NCI-H146 treated with DMSO at 0.1 percent for 48 hours (cell line): ENCODE data around the gene TAF11L13.
"Not testable (repeated sequence)": the region's sequence is repeated elsewhere in the genome, so short reads cannot be mapped to it uniquely, and the experiment has no call there.

ENCODE experiments used
- DNase-seq: peaks from one replicate; lab custom pipeline; 2025; ENCODE audit not compliant: unreplicated experiment; lab: John Stamatoyannopoulos, UW

Gene TAF11L13

DNA sequence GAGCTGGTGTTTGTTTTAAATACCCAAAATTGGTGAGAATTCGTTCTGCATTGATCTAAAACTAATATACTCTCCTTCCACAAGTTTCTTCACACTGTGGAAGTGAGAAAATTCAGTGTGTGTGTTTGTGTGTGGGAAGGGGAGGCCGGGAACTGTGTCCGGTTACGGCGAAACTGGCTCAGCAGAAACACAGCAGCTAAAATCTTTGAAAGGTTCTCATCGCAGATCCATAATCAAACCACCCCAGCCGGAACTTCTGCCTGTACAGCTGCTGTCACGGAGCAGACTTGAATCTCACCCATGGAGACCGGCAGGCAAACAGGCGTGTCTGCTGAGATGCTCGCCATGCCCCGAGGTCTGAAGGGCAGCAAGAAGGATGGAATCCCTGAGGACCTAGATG lies at the start of gene TAF11L13:
Gene TAF11L13, plus strand, starts transcription at position 301 of the 400 bp plus-strand sequence.
- DNase-seq: not testable (repeated sequence)

DNA sequence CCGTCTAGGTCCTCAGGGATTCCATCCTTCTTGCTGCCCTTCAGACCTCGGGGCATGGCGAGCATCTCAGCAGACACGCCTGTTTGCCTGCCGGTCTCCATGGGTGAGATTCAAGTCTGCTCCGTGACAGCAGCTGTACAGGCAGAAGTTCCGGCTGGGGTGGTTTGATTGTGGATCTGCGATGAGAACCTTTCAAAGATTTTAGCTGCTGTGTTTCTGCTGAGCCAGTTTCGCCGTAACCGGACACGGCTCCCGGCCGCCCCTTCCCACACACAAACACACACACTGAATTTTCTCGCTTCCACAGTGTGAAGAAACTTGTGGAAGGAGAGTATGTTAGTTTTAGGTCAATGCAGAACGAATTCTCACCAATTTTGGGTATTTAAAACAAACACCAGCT lies 46.2 kb upstream of the TAF11L13 start, which contains the start of gene TAF11L7:
Gene TAF11L7, minus strand, starts transcription at position 101 of the 400 bp plus-strand sequence.
- not testable (repeated sequence) for DNase-seq

DNA sequence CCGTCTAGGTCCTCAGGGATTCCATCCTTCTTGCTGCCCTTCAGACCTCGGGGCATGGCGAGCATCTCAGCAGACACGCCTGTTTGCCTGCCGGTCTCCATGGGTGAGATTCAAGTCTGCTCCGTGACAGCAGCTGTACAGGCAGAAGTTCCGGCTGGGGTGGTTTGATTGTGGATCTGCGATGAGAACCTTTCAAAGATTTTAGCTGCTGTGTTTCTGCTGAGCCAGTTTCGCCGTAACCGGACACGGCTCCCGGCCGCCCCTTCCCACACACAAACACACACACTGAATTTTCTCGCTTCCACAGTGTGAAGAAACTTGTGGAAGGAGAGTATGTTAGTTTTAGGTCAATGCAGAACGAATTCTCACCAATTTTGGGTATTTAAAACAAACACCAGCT lies 41.0 kb upstream of the TAF11L13 start, which contains the start of gene TAF11L8:
Gene TAF11L8, minus strand, starts transcription at position 101 of the 400 bp plus-strand sequence.
- not testable (repeated sequence) for DNase-seq

DNA sequence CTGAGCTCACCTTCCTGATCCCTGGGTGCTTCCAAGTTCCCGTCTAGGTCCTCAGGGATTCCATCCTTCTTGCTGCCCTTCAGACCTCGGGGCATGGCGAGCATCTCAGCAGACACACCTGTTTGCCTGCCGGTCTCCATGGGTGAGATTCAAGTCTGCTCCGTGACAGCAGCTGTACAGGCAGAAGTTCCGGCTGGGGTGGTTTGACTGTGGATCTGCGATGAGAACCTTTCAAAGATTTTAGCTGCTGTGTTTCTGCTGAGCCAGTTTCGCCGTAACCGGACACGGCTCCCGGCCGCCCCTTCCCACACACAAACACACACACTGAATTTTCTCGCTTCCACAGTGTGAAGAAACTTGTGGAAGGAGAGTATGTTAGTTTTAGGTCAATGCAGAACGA lies 37.6 kb upstream of the TAF11L13 start, which contains the start of gene TAF11L9:
Gene TAF11L9, minus strand, starts transcription at position 140 of the 400 bp plus-strand sequence.
- DNase-seq: not testable (repeated sequence)

DNA sequence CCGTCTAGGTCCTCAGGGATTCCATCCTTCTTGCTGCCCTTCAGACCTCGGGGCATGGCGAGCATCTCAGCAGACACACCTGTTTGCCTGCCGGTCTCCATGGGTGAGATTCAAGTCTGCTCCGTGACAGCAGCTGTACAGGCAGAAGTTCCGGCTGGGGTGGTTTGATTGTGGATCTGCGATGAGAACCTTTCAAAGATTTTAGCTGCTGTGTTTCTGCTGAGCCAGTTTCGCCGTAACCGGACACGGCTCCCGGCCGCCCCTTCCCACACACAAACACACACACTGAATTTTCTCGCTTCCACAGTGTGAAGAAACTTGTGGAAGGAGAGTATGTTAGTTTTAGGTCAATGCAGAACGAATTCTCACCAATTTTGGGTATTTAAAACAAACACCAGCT lies 34.2 kb upstream of the TAF11L13 start, which contains the start of gene TAF11L10:
Gene TAF11L10, minus strand, starts transcription at position 101 of the 400 bp plus-strand sequence.
- DNase-seq: not testable (repeated sequence)

DNA sequence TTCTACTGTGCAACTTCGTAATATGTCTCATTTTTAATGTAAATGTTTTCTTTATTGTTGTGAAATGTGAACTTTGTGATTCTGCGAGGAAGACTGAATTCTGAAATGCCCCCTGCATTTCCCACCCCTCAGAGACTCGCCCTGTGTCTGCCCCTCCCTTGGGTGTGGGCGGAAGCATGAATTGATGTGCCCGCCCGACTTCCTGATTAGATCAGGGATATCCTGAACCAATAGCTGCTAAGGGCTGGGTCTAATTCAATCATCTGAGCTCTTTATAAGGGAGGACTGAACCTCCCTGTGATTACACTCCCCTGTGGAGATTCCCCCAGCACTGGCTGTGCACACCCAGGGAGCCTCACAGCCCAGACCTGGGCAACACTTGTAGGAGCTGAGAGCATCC lies 28.0 kb upstream of the TAF11L13 start, which contains the start of gene TAF11L11:
Gene TAF11L11, plus strand, starts transcription at position 304 of the 400 bp plus-strand sequence.
- DNase-seq: not testable (repeated sequence)

DNA sequence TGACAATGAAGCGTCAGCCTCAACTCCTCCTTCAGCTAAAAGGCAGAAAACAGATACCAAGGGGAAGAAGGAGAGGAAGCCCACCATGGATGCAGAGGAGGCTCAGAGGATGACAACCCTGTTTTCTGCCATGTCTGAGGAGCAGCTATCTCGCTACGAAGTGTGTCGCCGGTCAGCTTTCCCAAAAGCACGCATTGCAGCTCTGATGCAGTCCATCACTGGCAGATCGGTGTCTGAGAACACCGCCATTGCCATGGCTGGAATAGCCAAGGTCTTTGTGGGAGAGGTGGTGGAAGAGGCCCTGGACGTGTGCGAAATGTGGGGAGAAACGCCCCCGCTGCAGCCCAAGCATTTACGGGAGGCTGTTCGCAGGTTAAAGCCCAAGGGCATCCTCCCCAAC lies 26.9 kb upstream of the TAF11L13 start:
- DNase-seq: no peak

DNA sequence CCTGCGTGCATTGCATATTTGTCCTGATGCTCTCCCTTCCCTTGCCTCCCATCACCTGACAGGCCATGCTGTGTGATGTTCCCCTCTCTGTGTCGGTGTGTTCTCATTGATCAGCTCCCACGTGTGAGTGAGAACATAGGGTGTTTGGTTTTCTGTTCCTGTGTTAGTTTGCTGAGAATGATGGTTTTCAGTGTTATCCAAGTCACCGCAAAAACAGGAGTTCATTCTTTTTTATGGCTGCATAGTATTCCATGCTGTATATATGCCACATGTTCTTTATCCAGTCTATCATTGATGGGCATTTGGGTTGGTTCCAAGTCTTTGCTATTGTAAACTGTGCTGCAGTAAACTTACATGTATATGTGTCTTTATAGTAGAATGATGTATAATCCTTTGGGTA lies 24.4 kb upstream of the TAF11L13 start:
- not testable (repeated sequence) for DNase-seq

DNA sequence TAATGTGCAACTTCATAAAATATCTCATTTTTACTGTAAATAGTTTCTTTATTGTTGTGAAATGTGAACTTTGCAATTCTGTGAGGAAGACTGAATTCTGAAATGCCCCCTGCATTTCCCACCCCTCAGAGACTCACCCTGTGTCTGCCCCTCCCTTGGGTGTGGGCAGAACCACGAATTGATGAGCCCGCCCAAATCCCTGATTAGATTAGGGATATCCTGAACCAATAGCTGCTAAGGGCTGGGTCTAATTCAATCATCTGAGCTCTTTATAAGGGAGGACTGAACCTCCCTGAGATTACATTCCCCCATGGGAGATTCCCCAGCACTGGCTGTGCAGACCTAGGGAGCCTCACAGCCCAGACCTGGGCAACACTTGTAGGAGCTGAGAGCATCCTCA lies 21.8 kb upstream of the TAF11L13 start, which contains the start of gene TAF11L12:
Gene TAF11L12, plus strand, starts transcription at position 301 of the 400 bp plus-strand sequence.
- not testable (repeated sequence) for DNase-seq

DNA sequence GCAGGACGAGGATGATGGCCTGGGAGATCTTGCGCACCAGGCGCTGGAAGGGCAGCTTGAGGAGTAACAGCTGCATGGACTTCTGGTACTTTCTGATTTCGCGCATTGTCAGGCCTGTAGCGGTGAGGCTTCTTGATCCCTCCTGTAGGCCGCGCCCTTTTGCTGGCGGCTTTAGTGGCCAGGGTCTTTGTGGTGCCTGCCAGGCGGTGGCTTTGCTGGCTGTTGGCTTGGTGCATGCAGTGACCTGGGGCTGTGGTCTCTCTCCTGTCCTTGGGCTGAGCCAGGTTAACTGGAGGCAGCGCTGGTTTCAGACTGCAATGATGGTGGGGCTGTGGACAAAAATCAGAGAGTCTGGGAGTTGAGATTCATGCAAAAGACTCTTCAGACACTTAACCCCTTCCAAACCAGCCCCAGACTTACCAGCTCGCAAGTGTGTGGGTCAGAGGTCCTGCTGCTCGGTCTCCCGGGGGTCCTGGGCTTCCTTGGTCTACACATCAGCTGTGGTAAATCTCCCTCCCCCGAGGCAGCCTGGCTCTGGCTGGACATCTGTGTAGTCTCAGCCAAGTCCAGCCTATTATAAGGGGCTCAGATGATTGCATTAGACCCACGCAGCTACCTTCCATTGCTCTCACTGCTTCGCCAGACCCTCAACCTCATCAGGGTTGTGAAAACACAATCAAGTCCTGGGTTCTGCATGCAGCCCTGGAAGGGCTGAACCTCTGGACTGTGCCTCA lies 16.8 kb upstream of the TAF11L13 start:
- DNase-seq: no peak

DNA sequence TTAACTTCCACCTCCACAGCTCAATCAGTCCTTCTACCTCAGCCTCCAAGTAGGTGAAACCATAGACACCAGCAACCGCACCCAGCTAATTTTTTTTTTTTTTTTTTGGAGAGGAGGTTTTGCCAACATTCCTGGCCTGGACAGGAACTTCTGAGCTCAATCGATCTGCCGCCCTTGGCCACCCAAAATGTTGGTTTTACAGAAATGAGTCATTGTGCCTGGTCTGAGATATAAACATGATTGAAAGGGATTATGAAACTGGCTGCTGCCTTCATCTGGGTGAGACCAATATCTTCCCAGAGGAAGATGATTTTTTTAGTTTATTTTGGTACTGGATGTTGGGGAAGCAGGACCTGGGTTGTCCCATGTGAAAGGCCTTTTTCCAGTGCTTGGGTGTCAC lies 12.5 kb upstream of the TAF11L13 start:
- DNase-seq: no peak

DNA sequence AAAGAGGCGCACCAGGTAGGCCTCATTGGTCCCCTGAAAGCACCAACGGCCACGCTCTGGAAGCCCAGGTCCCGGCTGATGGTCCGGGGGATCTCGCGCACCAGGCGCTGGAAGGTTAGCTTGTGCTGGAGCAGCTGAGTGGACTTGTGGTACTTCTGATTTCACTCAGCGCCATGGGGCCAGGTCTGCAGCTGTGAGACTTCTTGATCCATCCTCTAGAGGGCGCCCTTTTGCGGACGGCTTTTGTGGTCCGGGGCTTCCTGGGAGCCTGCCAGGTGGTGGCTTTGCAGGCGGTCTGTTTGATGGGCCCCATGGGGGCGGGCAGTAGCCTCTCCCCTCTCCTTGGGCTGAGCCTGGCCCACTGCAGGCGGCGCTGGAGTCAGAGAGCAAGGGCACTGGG lies 11.3 kb upstream of the TAF11L13 start:
- no peak for DNase-seq

DNA sequence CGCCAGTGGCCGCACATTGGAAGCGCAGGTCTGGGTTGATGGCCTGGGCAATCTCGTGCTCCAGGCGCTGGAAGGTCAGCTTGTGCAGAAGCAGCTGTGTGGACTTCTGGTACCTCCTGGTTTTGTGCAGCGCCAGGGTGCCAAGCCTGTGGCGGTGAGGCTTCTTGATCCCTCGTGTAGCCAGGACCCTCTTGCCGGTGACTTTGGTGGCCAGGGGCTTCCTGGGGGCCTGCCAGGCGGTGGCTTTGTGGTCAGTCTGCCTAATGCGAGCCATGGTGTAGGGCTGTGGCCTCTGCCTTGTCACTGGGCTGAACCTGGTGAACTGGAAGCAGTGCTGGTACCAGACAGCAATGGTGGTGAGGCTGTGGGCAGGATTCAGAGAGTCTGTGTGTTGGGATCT lies 6.2 kb upstream of the TAF11L13 start:
- no peak for DNase-seq

DNA sequence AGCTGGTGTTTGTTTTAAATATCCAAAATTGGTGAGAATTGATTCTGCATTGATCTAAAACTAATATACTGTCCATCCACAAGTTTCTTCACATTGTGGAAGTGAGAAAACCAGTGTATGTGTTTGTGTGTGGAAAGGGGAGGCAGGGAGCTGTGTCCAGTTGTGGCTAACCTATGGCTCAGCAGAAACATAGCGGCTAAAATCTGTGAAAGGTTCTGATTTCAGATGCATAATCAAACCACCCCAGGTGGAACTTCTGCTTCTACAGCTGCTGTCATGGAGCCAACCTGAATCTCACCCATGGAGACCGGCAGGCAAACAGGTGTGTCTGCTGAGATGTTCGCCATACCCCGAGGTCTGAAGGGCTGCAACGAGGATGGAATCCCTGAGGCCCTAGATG lies 2.3 kb downstream of the TAF11L13 start, which contains the start of gene TAF11L14:
Gene TAF11L14, plus strand, starts transcription at position 301 of the 400 bp plus-strand sequence.
- DNase-seq: no peak

DNA sequence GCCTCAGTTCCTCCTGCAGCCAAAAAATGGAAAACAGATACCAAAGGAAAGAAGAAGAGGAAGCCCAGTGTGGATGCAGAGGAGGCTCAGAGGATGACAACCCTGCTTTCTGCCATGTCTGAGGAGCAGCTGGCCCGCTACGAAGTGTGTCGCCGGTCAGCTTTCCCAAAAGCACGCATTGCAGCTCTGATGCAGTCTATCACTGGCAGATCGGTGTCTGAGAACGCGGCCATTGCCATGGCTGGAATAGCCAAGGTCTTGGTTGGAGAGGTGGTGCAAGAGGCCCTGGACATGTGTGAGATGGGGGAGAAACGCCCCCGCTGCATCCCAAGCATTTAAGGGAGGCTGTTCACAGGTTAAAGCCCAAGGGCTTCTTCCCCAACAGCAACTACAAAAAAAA lies 17.3 kb downstream of the TAF11L13 start:
- DNase-seq: not testable (repeated sequence)

DNA sequence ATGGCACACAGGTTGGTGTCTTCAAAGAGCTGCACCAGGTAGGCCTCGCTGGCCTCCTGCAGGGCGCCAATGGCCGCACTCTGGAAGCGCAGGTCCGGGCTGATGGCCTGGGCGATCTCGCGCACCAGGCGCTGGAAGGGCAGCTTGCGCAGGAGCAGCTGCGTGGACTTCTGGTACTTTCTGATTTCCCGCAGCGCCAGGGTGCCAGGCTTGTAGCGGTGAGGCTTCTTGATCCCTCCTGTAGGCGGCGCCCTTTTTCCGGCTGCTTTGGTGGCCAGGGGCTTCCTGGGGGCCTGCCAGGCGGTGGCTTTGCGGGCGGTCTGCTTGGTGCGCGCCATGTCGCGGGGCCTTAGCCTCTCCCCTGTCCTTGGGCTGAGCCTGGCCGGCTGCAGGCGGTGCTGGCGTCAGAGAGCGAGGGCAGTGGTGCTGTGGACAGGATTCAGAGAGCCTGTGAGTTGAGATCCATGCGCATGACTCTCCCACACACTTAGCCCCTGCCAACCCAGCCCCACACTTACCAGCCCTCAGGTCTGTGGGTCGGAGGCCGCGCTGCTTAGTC lies 23.4 kb downstream of the TAF11L13 start:
- not testable (repeated sequence) for DNase-seq

DNA sequence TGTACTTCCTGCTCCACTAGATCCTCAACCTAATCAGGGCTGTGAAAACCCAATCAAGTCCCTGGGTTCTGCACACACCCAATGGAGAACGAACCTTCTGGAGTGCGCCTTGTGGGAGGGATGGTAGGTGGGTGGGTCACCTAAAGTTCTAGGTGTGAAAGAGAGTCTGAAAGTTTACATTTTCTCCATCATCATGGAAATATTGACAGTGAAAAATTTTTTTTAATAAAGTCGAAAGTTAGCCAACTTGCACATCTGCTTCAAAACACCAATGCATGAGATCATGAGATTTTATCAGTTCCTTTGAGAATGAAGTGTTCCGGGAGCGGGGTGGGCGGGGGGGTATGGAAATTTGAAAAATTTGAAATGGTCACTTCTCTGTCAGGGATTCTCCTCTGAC lies 24.0 kb downstream of the TAF11L13 start:
- no peak for DNase-seq

DNA sequence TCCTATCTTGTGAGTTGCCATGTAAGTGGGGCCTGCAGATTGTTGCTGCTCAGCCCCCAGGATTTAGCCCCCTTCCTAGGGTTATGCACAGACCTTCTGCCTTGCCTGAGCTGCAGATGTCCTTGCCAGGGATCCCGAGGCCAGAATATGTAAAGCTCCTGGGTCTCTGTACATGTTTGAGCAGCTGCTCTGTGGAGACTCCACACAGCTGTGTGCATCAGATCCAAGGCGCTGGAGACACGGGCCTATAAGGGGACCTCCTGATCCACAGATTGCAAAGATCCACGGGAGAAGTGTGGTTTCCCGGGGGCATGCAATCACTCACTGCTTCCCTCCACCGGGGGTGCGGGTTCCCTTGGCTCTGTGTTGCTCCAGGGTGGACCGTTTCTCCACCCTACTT lies 31.3 kb downstream of the TAF11L13 start:
- peak; percentile 66 for DNase-seq

DNA sequence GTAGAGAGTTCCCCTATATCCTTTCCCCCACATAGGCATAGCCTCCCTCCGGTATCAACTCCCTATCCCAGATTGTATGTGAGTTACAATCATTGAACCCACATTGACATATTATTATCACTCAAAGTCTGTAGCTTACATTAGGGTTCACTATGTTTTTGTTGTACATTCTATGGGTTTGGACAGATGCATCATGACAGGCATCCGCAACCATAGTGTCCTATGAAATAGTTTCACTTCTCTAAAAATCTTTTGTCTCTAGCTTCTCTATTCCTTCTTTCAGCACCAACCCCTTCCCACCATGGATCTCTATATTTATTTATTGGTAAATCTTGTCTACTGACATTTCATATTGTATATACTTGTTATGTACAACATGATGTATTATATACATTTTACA lies 33.9 kb downstream of the TAF11L13 start:
- no peak for DNase-seq

DNA sequence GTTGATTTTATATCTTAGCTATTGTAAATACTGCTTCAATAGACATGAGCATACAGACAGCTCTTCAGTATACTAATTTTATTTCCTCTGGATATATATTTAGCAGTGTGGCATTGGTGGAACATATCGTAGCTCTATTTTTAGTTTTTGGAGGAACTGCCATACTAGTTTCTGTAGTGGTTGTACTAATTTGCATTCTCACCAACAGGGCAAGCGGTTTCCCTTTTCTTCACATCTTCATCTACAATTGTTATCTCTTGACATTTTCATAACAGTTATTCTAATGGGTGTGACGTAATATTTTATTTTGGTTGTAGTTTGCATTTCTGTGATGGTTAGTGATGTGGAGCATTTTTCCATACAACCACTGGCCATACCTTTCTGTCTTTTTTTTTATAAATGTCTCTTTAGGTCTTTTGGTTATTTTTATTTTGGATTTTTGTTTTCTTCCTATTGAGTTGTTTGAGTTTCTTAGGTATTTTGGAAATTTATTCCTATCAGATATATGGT lies 34.9 kb downstream of the TAF11L13 start:
- DNase-seq: no peak

DNA sequence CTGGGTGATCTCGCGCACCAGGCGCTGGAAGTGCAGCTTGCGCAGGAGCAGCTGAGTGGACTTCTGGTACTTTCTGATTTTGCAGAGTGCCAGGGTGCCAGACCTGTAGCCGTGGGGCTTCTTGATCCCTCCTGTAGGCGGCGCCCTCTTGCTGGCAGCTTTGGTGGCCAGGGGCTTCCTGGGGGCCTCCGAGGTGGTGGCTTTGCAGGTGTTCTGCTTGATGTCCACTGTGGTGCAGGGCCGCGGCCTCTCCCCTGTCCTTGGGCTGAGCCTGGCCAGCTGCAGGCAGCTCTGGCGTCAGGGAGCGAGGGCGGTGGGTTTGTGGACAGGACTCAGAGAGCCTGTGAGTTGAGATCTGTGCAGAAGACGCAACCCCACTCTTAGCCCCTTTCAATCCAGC lies 38.5 kb downstream of the TAF11L13 start:
- no peak for DNase-seq
